A204.1 (cell line): ENCODE measurements around the gene SAFB2.

ENCODE experiments used
- FAIRE-seq: peaks from 2 replicates; lab custom pipeline; 2012; peaks lifted over from hg19 to GRCh38; lab: Jason Lieb, UNC

Gene SAFB2

DNA sequence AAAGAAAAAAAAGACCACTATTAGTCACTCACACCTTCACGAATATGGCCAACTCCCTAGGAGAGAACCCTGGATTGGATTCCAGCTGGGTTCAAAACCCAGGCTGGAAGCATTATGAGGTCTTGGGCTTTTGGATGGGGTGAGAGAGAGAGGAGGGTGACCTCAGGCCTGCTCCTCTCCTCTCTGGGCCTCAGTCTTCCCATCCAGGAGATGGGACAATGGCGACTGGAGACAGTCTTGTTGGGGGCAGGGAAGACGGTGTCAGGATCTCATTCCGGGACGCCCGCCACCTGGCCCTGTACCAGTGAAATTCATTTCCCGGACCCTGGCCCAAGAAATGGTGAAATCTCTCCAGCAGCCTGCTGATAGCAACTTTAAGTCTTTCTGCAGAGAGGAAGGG, 81.1 kb downstream of the SAFB2 start:
- FAIRE-seq = no peak

GRCh38 chr19:5540208-5540607, 82.4 kb downstream of the SAFB2 start:
- FAIRE-seq = no peak

DNA sequence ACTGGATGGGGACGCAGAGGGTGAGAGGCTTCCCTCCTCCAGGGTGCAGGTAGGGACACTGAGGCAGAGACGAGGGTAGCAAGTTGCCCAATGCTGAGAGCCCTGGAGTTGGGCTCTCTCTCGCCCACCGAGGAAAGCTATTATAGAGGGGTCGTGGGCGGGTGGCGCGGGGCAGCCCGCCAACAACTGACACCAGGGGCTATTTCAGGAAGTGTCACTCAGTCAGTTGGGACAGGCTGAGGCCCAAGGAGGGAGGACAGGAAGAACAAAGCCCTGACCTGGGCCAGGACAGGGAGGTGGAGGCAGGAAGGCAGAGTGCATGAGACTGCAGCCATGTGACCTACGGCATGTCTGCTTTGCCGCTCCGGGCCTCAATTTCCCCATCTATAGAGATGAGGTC, 84.7 kb downstream of the SAFB2 start:
- no peak for FAIRE-seq
